ENCODE data around the gene UBAC2. TPM values are rescaled to one million over a fixed set of nuclear protein-coding genes. Genes with fewer than 3 reads are reported as not detected.

The UBAC2 gene
- total and polyA plus RNA-seq, 2 of the 4 experiments (the other 2 are of a cell fraction), result 20.8 to 36.3 TPM

- TF ChIP-seq BHLHE40 (IDR thresholded peaks at IDR 0.05; ENCODE audit: low read depth, low read length), result no peak
- TF ChIP-seq POLR2A (IDR thresholded peaks at IDR 0.05; ENCODE audit: low read depth, low read length), result no peak
Observed at GRCh38 chr13:99302637-99303505, 102.2 kb downstream of the UBAC2 start (continued).

- Histone ChIP-seq H2AK9ac (replicated peaks; ENCODE audit: low read depth, low read length, poor library complexity) (no peak overlapping the region), H2AK5ac (ENCODE audit: low read depth, low read length) (no peak overlapping the region), H3K27ac (ENCODE audit: insufficient read depth, low read length) (no peak overlapping the region), H3K56ac (ENCODE audit: extremely low read depth, insufficient read depth, low read length) (no peak overlapping the region), H2BK15ac (ENCODE audit: low read depth, low read length) (no peak overlapping the region), H4K5ac (ENCODE audit: low read depth, low read length) (no peak overlapping the region), H3K36me3 (ENCODE audit: control insufficient read depth, insufficient read depth, low read length) (peaks cover 2% of the 10 kb centered on the region; the same call in 1 of the 2 replicates), H3K18ac (ENCODE audit: low read depth, low read length) (no peak overlapping the region), H2BK20ac (ENCODE audit: low read depth, low read length) (no peak overlapping the region), H3K4me2 (ENCODE audit: low read depth, low read length) (no peak overlapping the region), H4K91ac (ENCODE audit: insufficient read depth, low read depth, low read length) (no peak overlapping the region), H4K20me1 (ENCODE audit: insufficient read depth, low read length) (peaks cover 7% of the 10 kb centered on the region), H3K4me3 (ENCODE audit: insufficient read depth, low read depth, low read length) (no peak overlapping the region), H3K9me3 (ENCODE audit: control insufficient read depth, insufficient read depth, low read length) (no peaks in the 10 kb centered on the region), H3K9me1 (ENCODE audit: insufficient read depth, low read length) (peaks cover 9% of the 10 kb centered on the region; the same call in 1 of the 2 replicates), H3K79me1 (ENCODE audit: low read depth in 1 of 2, low read length in 2 of 2) (peaks cover 5 to 11% of the 10 kb centered on the region in 2 experiments; a peak in 3 of 4 replicates), H2AFZ (replicated peaks; ENCODE audit: low read length, poor library complexity) (no peak overlapping the region), H2BK120ac (ENCODE audit: low read depth, low read length) (no peak overlapping the region), H3K27me3 (ENCODE audit: control insufficient read depth, insufficient read depth, low read length) (no peaks in the 10 kb centered on the region), H3K23ac (ENCODE audit: low read depth, low read length) (no peak overlapping the region), H3K4me1 (ENCODE audit: control insufficient read depth, insufficient read depth, low read length) (peaks cover 3% of the 10 kb centered on the region; the same call in 1 of the 2 replicates), H4K8ac (ENCODE audit: low read depth in 2 of 2, low read length in 2 of 2) (no peak overlapping the region), H3K14ac (replicated peaks; ENCODE audit: low read depth, low read length) (no peak overlapping the region), H2BK5ac (ENCODE audit: low read depth, low read length, poor library complexity, severe bottlenecking) (no peak overlapping the region), H3K4ac (ENCODE audit: low read depth, low read length) (no peak overlapping the region), H3K9ac (ENCODE audit: low read depth, low read length) (no peak overlapping the region)
- 87% methylated on average over 10 of the region's 14 CpGs; no CpG with 5 or more reads in 1 of the 2 experiments for WGBS, 2 experiments (ENCODE audit: extremely low coverage in 2 of 2, insufficient read length in 1 of 2)
- CTCF ChIA-PET, result interaction anchor here (1.1 kb wide), 1 partner anchor 38 kb away, joined by 3 read pairs; no protein-coding TSS in a partner anchor
- TF ChIP-seq, protein P1, sequence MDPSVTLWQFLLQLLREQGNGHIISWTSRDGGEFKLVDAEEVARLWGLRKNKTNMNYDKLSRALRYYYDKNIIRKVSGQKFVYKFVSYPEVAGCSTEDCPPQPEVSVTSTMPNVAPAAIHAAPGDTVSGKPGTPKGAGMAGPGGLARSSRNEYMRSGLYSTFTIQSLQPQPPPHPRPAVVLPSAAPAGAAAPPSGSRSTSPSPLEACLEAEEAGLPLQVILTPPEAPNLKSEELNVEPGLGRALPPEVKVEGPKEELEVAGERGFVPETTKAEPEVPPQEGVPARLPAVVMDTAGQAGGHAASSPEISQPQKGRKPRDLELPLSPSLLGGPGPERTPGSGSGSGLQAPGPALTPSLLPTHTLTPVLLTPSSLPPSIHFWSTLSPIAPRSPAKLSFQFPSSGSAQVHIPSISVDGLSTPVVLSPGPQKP (IDR thresholded peaks at IDR 0.05; ENCODE audit: borderline replicate concordance, low read depth, low read length), result no peak
- TF ChIP-seq MAFK (IDR thresholded peaks at IDR 0.05; ENCODE audit: low read depth, low read length) (no peak), USF2 (IDR thresholded peaks at IDR 0.05; ENCODE audit: low read depth, low read length) (no peak), RFX5 (IDR thresholded peaks at IDR 0.05; ENCODE audit: low read depth, low read length) (no peak), FOS (IDR thresholded peaks at IDR 0.05; ENCODE audit: low read depth, low read length) (no peak), POLR2A (IDR thresholded peaks at IDR 0.05; ENCODE audit: low read depth, low read length) (no peak), RAD21 (IDR thresholded peaks at IDR 0.05; ENCODE audit: low read length) (no peak), RCOR1 (IDR thresholded peaks at IDR 0.05; ENCODE audit: insufficient replicate concordance, low read length) (no peak), BHLHE40 (IDR thresholded peaks at IDR 0.05; ENCODE audit: low read depth, low read length) (no peak), MAZ (IDR thresholded peaks at IDR 0.05; ENCODE audit: borderline replicate concordance, low read depth, low read length) (no peak), SMC3 (IDR thresholded peaks at IDR 0.05; ENCODE audit: low read depth, low read length) (no peak)
- POLR2A ChIA-PET (ENCODE audit: unreplicated experiment), result no interaction called here
- DNase-seq, result no peak
- no TSS peak for BruUV-seq (replicated peaks)
- intact Hi-C loops (cut with micrococcal nuclease), result no loop called here
- dilution Hi-C loops (cut with HindIII; ENCODE audit: low sequenced_read_pairs, unreplicated experiment), result no loop called here
- in situ Hi-C loops (cut with MboI; ENCODE audit: low sequenced_read_pairs), result no loop called here
- ATAC-seq (ENCODE audit: low read depth), result no peak
Observed at GRCh38 chr13:99303863-99304521, 103.3 kb downstream of the UBAC2 start.

All from IMR-90 (cell line).